ENCODE results near the gene RASSF9. TPM values are rescaled to one million over a fixed set of nuclear protein-coding genes. Genes with fewer than 3 reads are reported as not detected.

The RASSF9 gene
- total and polyA plus RNA-seq, 2 experiments from 2014 or later: 0.31 to 0.35 TPM

DNA sequence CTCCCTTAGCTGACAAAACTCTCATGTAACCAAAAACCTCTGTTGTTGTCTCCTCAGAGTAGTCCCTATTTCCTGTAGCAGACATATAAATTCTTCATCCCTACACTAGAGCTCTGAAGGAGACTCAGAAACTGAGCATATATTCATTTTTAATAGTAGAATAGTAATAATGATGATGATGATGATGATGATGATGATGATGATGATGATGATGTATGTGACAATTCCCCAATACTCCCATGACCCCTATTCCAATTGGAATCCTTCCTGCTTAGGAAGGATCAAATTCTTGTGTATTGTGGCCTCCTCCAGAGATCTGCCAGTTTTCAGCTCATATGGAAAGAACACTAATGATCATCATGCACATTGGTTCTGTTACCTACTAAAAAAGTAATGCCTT lies 26.7 kb downstream of the RASSF9 start:
- DNase-seq (ENCODE audit: low spot score) (no peak), ATAC-seq (no peak)
- H3K27ac Mint-ChIP-seq: no peak overlapping the region
- Histone ChIP-seq H3K4me2 (no peak overlapping the region), H4K20me1 (replicated peaks; ENCODE audit: insufficient read depth) (no peaks in the 10 kb centered on the region), H3K27me3 (ENCODE audit: insufficient read depth) (no peaks in the 10 kb centered on the region), H3F3A (replicated peaks; ENCODE audit: low read depth) (no peaks in the 10 kb centered on the region), H2AFZ (no peak overlapping the region), H3K36me3 (ENCODE audit: insufficient read depth) (no peaks in the 10 kb centered on the region), H3K4me3 (no peak overlapping the region), H3K9me2 (ENCODE audit: insufficient read depth) (no peaks in the 10 kb centered on the region), H3K4me1 (ENCODE audit: insufficient read depth) (no peaks in the 10 kb centered on the region), H3K27ac (ENCODE audit: low read depth) (no peak overlapping the region), H3K79me2 (replicated peaks; ENCODE audit: insufficient read depth) (no peaks in the 10 kb centered on the region)
- H3K36me3 Mint-ChIP-seq (ENCODE audit: low read depth): no peaks in the 10 kb centered on the region
- TF ChIP-seq POLR2AphosphoS5 (IDR thresholded peaks at IDR 0.05; ENCODE audit: low read depth) (no peak), ZNF114 (CRISPR knock-in tag; IDR thresholded peaks at IDR 0.05) (no peak), CTCF (conservative IDR thresholded peaks at IDR 0.05; ENCODE audit: low read depth in 2 of 2) (no peak), JUNB (IDR thresholded peaks at IDR 0.05; ENCODE audit: unreplicated experiment) (no peak), NANOG (IDR thresholded peaks at IDR 0.05; ENCODE audit: borderline replicate concordance) (no peak), REST (IDR thresholded peaks at IDR 0.05; ENCODE audit: unreplicated experiment) (no peak), EZH2phosphoT487 (IDR thresholded peaks at IDR 0.05; ENCODE audit: unreplicated experiment) (no peak), ETS1 (IDR thresholded peaks at IDR 0.05) (no peak), ZNF331 (CRISPR knock-in tag; IDR thresholded peaks at IDR 0.05; ENCODE audit: low read depth) (no peak), STAT1 (IDR thresholded peaks at IDR 0.05; ENCODE audit: unreplicated experiment) (no peak), CREB1 (CRISPR knock-in tag; IDR thresholded peaks at IDR 0.05; ENCODE audit: low read depth) (no peak), EZH2 (IDR thresholded peaks at IDR 0.05; ENCODE audit: low read depth, unreplicated experiment) (no peak)
- TF ChIP-seq, protein P1, sequence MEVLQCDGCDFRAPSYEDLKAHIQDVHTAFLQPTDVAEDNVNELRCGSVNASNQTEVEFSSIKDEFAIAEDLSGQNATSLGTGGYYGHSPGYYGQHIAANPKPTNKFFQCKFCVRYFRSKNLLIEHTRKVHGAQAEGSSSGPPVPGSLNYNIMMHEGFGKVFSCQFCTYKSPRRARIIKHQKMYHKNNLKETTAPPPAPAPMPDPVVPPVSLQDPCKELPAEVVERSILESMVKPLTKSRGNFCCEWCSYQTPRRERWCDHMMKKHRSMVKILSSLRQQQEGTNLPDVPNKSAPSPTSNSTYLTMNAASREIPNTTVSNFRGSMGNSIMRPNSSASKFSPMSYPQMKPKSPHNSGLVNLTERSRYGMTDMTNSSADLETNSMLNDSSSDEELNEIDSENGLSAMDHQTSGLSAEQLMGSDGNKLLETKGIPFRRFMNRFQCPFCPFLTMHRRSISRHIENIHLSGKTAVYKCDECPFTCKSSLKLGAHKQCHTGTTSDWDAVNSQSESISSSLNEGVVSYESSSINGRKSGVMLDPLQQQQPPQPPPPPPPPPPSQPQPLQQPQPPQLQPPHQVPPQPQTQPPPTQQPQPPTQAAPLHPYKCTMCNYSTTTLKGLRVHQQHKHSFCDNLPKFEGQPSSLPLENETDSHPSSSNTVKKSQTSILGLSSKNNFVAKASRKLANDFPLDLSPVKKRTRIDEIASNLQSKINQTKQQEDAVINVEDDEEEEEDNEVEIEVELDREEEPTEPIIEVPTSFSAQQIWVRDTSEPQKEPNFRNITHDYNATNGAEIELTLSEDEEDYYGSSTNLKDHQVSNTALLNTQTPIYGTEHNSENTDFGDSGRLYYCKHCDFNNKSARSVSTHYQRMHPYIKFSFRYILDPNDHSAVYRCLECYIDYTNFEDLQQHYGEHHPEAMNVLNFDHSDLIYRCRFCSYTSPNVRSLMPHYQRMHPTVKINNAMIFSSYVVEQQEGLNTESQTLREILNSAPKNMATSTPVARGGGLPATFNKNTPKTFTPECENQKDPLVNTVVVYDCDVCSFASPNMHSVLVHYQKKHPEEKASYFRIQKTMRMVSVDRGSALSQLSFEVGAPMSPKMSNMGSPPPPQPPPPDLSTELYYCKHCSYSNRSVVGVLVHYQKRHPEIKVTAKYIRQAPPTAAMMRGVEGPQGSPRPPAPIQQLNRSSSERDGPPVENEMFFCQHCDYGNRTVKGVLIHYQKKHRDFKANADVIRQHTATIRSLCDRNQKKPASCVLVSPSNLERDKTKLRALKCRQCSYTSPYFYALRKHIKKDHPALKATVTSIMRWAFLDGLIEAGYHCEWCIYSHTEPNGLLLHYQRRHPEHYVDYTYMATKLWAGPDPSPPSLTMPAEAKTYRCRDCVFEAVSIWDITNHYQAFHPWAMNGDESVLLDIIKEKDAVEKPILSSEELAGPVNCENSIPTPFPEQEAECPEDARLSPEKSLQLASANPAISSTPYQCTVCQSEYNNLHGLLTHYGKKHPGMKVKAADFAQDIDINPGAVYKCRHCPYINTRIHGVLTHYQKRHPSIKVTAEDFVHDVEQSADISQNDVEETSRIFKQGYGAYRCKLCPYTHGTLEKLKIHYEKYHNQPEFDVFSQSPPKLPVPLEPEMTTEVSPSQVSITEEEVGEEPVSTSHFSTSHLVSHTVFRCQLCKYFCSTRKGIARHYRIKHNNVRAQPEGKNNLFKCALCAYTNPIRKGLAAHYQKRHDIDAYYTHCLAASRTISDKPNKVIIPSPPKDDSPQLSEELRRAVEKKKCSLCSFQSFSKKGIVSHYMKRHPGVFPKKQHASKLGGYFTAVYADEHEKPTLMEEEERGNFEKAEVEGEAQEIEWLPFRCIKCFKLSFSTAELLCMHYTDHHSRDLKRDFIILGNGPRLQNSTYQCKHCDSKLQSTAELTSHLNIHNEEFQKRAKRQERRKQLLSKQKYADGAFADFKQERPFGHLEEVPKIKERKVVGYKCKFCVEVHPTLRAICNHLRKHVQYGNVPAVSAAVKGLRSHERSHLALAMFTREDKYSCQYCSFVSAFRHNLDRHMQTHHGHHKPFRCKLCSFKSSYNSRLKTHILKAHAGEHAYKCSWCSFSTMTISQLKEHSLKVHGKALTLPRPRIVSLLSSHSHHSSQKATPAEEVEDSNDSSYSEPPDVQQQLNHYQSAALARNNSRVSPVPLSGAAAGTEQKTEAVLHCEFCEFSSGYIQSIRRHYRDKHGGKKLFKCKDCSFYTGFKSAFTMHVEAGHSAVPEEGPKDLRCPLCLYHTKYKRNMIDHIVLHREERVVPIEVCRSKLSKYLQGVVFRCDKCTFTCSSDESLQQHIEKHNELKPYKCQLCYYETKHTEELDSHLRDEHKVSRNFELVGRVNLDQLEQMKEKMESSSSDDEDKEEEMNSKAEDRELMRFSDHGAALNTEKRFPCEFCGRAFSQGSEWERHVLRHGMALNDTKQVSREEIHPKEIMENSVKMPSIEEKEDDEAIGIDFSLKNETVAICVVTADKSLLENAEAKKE (CRISPR knock-in tag; IDR thresholded peaks at IDR 0.05): no peak
- no peaks in the 10 kb centered on the region for H3K9me3 Mint-ChIP-seq
- H3K4me1 Mint-ChIP-seq: no peaks in the 10 kb centered on the region
- peaks cover 1% of the 10 kb centered on the region for H3K27me3 Mint-ChIP-seq (ENCODE audit: insufficient read depth, low read depth, poor library complexity)
- no peak overlapping the region for H3K4me3 Mint-ChIP-seq

All from GM23338 (cell line).